Lower leg skin (tissue), 3 donors: ENCODE data around the gene GSTT2B.
"Not testable (repeated sequence)": the region's sequence is repeated elsewhere in the genome, so short reads cannot be mapped to it uniquely, and the experiment has no call there.

Source experiments
- CTCF ChIP-seq, 3 donors: fragments of 450-650 bp; IDR thresholded peaks; one replicate each; pipeline ENCODE4 v1.5.1; 2016; ENCODE audit warnings: antibody characterized with exemption in 3 of 3, mild to moderate bottlenecking in 3 of 3, moderate library complexity in 2 of 3
- POLR2A ChIP-seq, 2 donors: fragments of 450-650 bp; IDR thresholded peaks; one replicate each; pipeline ENCODE4 v1.6.1; 2016 to 2017; ENCODE audit warnings: antibody characterized with exemption in 2 of 2, mild to moderate bottlenecking in 1 of 2, moderate library complexity in 1 of 2

DNA sequence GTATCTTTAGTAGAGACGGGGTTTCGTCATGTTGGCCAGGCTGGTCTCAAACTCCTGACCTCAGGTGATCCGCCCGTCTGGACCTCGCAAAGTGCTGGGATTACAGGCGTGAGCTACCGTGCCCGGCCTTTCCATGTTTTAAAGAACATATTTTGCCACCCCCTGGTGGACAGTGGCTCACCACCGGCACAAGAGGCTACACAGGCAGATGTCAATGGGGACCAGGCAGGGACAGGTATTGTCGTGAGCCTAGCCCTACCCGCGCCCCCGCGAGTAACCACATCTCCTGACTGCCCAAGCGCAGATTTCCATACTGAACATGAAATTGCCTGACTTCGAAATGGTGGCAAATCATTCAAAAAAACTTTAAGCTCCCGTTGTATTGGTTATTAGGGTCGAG is 5.1 kb upstream of the GSTT2B start:
- TF ChIP-seq CTCF, POLR2A (IDR thresholded peaks at IDR 0.05): not testable (repeated sequence)
